HG03439 (cell line): Measurements from ENCODE around the gene MCOLN2.
"Not testable (repeated sequence)": the region's sequence is repeated elsewhere in the genome, so short reads cannot be mapped to it uniquely, and the experiment has no call there.

Experiments used
- ATAC-seq: cut with Tn5 transposase; IDR thresholded peaks from one replicate; pipeline ENCODE4 v1.9.1; 2021; ENCODE audit warnings: mild to moderate bottlenecking, moderate library complexity; ENCODE audit not compliant: unreplicated experiment

MCOLN2 gene

DNA sequence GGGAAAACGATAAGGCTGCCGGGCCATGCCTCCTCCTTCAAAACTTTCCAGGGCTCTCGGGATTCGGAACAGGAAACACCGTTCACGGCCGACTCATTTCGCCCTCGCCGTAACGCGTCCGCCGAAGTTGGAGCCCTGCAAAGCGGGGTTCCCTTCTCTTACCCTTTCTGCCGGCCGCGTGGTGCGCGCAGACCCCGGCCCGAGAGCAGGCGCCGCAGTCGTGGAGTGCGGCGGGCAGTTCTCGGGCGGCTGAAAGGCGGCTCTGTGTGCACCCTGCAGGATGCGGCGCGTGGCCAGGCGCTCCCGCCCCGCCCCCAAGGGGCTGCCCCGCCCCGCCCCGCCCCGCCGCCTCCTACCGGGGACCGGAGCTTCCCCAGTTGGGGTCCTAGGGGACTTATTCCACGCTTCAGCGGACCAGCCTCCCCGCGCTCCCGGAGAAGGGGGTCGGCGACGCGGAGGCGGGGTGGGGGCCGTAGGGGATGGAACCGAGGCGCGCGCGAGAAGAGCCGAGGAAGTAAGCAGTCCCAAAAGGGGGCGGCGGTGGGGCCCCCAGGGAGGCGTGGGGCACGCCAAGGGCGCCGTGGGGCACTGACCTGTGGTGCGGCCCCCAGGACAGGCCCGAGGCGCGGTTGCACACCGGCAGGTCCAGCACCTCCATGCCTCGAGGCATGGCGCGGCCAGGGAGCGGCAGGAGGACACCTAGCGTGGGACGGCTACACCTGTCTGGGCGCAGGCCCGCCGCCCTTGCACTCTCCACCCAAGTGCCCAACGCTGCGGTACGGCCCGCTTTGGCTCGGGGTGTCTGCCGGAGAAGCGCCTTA, at the start of gene MCOLN2:
Gene MCOLN2, minus strand, starts transcription at position 268 of the 821 bp plus-strand sequence. Its CDS starts 241 bp downstream, at position 27.
- ATAC-seq = peak; percentile 45

DNA sequence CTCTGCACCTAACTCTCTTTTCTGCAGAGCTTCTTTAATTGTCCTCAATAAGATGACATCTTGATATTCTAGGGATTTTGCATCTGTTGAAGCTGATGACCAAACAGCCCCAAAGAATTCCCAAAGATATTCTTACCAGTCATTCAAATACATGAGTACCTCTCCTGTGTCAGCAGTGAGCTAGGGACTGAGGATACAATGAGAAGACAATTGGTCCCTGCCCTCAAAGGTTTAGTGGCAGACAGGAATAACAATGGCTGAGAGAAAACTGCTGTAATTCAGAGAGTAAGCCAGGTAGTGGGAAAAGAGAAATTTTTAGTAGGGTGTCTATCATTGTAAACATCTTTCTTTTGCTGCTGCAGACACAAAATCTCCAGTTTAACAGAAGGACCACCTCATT, 45.5 kb upstream of the MCOLN2 start:
- ATAC-seq = no peak

DNA sequence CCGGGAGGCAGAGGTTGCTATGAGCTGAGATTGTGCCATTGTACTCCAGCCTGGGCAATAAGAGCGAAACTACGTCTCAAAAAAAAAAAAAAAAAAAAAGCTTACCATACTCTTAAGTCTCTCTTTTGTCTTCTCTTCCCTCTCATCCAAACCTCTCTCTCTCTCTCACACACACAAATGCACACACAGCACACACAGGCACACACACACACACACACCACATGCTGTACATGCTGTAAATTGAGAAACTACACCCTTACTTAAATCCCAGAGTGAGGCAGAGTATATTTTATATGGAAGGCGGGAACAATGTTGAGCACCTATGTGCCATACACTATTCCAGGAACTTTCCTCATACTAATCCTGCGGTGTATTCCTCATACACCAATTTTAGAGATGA, 44.9 kb upstream of the MCOLN2 start:
- ATAC-seq = no peak

DNA sequence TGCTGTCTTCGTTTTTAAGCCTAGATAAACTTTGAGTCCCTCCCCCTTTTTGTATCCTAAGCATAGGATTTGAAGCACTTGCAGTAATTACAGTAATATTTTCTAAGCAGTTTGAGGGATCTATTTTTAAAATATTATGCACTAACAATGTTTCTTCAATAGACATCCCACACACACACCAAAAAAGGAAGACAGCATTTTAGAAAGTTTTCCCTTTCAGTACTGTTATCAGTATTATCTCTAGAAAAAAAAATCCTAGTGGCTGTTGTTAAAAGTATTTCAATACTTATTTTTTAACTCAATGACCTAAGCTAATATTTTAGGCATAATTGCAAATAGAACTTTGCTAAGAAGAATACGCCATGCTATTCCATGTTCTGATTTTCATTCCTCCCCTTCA, 36.3 kb upstream of the MCOLN2 start:
- peak; percentile 46 for ATAC-seq

DNA sequence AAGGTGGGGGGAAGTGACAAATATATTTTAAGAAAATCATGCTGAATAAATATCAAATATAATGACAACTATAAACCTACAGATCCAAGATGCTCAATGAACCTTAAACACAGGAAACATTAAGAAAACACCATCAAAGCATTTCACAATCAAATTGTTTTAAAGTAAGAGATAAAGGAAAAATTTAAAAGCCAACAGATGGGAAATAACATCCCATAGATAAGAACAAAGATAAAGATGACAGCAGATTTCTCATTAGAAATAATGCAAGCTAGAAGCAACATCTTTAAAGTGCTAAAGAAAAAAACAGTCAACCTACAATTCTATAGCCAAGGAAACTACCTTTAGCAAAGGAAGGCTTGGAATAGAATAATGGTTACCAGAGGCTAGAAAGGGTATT, 33.6 kb upstream of the MCOLN2 start:
- ATAC-seq = no peak

DNA sequence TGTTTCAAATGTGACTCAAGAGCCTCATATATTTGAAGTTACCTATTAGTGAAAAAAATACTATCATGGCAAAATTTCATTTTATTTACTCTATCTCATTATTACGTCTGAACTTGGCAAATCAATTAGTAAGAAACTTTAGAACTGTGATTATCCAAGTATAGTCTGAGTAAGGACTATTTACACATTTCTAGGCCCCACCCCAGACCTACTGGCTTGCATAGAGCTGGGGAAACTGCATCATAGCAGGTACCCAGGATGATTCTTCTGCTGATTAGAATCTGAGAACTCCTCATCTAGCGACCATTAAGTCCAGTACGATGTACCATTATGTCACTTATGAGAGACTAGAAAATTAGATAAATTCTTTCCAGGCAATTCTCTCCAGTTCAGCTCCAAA, 31.2 kb upstream of the MCOLN2 start:
- no peak for ATAC-seq

DNA sequence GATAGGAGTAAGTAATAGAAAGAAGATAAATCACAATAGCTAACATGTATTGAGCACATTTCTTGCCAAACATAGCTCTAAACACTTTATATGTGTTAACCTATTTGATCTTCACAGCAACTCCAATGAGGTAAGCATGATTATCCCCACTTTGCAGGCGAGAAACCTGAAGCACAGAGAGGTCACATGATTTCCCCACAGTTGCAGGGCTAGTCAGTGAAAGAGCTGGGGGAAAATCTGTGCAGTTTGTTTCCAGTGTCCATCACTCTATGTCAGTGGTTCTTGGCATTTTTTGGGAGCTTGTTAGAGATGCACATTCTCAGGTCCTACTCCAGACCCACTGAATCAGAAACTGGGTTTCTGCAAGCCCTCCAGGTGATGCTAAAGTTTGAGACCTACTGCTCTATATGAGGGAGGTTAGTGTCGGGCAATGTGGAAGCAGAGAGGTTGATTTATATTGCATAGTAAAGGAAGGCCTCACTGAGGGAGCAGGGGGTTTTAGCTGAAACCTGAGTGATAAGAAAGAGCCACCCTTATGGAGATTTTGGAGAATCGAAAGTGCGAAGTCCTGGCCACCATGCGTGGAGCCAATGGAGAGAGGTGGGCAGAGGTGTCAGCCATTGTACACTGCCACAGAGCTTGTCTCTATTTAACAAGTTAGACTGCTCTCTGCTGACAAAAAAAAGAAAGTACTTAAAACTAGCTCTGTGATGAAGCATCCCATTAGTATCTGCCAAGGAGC, 30.5 kb upstream of the MCOLN2 start:
- ATAC-seq = peak; percentile 83

DNA sequence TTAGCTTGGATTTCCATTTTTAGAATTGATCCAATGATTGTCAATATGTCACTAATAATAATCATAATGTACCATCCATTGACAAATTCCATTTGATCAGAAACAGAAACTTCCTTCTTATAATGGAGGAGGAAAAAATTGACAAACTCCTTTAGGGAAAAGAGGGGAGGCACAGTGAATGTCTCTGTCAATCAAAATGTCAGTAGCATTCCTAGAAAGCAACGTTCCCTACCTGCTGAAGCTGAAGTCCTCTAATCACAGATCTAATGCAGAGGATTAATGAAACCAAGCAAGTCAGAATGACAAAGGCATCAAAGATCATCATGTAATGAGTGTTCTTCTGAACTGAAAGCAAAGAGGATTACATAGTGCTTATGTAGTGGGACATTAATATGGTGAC, 29.0 kb upstream of the MCOLN2 start:
- no peak for ATAC-seq

DNA sequence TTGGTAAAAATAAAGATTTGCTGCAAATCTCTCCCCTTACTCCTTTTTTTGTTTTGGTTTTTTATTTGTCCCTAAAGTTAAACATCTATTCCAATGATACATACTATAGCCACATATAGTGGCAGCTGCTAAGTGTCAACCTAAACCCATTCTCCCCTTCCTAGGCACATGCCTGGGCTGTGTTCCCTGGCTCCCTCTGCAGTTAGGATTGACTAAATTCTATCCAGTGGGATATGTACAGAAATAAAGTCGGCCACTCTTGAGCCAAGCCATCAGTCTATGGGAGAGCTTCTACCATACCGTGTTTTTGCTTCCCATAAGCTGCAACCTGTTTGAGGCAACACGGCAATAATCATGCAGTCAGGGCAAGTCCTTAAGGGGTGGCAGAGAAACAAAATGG, 27.8 kb upstream of the MCOLN2 start:
- ATAC-seq = no peak

DNA sequence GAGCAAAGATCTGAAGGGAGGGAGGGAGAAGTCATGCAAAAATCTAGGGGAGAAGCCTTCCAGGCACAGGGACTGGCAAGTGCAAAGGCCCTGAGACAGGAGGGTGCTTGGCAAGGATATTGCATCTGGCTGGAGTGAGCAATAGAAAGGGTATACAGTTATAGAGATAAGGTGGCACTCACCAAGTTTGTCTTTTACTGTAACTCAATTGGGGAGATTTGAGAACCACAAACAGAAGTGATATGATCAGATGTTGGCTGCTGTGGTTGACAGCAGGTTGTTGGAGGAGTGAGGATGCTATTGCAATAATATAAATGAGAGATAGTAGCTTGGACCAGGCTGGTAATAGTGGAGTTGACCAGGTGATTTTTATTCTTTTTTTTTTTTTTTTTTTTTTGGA, 25.8 kb upstream of the MCOLN2 start:
- no peak for ATAC-seq

DNA sequence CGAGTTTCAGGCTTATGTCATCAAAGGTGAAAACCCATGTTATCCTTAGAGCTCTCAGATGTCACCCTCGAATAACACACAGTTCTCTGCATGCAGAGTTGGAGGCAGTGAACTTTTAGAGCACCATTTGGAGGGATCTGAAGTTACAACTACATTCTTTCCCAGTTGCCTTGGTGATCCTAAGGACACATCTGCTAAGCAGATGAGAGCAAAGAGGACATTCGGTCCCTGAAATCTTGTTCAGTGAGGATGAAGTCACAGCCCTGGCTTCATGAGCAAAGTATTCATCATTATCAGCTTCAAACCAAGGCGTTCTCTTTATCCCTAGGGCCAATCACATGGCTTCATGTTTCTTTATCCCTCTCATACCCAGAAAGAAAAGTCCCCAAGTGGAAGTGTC, 23.1 kb upstream of the MCOLN2 start:
- no peak for ATAC-seq

DNA sequence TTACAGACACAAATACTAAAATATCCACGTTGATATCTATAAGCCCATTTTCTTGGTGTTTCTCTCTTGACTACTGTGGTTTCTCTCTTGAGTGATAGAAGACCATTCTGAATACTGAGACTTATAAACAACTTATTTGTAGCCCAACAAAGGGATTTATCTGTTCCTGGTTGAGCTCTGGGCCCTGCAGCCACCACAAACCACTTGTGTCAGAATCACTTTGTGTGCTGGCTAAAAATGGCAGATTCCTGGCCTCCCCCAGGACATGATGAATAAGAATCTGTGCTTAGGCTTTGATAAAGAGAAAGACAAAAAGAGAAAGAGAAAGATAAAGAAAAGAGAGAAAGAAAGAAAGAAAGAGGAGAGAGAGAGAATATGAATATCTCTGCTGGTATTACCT, 18.9 kb upstream of the MCOLN2 start:
- no peak for ATAC-seq

DNA sequence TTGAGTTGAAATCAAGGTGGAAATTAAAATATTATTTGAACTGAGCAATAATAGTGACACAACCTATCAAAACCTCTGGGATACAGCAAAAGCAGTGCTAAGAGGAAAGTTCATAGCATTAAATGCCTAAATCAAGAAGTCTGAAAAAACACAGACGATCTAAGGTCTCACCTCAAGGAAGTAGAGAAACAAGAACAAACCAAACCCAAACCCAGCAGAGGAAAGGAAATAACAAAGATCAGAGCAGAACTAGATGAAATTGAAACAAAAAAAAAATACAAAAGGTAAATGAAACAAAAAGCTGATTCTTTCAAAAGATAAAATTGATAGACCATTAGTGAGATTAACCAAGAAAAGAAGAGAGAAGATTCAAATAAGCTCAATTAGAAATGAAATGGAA, 8.7 kb upstream of the MCOLN2 start:
- ATAC-seq = not testable (repeated sequence)

DNA sequence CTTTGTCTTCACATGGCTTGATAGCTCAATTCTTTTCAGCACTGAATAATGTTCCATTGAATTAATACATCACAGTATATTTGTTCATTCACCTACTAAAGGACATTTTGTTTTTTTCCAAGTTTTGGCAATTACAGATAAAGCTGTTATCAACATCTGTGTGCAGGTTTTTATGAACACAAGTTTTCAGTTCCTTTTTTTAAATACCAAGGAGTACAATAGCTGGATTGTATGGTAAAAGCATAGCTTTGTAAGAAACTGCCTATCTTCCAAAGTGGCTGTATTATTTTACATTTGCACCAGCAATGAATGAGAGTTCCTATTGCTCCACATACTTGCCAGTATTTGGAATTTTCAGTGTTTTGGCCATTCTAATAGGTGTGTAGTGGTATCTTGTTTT, 4.8 kb upstream of the MCOLN2 start:
- ATAC-seq = no peak

DNA sequence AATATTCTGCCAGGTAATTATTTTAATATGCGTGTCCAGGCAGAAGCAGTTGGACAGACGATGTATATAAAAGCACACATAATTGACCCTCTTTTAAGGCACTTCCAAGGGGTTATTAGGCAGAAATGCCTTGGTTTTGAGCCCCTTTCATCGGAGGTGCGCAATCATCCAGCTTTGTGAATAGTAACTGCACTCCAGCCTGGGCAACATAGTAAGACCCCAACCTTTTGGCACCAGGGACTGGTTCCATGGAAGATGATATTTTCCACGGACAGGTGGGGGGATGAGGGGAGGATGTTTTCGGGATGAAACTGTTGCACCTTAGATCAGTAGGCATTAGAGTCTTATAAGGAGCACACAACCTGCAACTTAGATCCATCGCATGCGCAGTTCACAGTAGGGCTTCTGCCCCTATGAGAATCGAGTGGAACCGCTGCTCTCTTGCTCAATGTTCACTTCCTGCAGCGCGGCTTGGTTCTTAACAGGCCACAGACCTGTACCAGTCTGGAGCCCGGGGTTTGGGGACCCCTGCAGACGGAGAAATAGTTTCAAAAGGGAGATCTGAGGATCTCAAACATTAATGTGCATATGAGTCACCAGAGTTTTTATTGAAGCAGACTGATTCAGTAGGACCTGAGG, 1.8 kb upstream of the MCOLN2 start:
- no peak for ATAC-seq

DNA sequence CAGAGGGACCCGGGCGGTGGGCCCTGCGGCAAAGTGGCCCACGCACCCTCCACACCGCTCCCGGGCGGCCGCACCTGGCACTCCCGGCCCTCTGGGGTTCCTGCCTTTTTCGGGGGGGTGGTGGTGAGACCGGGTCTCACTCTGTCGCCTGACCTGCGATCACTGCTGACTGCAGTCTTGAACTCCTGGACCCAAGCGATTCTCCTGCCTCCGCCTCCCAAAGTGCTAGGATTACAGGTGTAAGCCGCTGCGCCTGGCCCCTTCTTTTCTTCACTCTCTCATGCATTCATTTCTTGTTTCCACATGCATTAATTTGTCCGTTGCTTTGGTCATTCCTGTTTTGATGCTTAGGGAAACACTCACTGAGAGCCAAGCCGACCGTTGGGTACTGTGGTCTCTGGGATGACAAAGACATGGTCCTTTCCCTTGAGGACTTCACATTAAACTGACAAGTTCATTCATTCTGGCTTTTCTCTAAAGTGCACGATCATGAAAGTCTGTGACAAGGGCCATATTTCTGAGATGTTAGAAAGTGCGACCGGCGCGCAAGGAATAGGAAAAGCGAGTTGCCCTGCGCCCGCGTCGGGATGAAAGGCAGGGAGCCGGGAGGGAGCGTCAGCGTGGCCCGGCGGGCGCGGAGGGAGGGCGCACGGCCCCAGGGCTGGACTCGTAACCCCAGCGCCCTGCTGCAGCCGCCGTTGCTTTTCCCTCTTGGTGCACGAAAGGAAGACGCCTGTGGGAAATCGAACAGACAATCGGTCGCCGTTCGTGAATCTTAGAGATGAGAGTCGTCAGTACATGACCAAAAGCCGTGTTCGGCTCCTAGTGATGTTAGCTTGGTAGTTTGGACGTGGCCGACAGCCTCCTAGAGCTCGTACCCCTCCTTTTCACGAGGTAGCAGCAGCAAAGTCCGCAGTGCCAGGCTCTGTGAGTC, 1.0 kb upstream of the MCOLN2 start:
- ATAC-seq = no peak

DNA sequence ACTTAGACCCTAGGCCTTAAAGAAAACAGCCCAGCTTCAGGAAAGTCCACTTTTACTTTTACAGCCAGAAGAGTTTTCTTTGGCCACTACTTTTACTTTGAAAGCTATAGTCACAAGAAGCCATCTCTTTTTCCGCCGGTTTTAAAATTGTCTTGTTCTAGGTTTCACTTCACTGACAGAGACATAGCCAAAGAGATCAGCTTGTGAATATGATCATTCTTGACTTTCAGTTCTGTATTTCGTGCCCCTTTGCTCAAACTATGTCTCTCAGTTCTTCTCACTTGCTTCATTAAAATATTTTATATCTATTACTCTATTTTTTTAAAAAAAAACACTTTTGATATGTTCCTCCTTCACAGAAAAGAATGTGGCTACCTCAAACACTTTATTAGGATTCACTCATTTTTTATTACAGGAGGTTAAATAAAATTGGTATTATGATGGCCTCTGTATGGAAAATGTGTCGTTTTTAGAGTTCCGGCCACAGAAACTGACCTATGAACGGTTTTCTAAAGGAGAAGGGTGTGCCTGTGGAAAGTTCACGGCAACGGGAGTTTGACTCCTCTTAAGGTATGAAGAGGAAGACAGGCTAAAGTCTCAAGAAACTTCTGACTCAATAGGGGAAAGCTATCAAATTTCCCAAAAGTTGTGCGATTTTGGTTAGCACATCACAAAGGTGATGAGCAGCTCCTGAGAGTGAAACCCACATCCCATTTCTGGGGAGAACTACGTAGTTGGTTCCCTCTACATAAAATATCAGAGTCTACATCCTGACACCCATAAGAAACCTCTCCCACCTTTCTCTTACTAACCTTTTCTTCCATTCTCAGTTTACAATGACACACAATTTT, 1.2 kb downstream of the MCOLN2 start:
- peak; percentile 49 for ATAC-seq

DNA sequence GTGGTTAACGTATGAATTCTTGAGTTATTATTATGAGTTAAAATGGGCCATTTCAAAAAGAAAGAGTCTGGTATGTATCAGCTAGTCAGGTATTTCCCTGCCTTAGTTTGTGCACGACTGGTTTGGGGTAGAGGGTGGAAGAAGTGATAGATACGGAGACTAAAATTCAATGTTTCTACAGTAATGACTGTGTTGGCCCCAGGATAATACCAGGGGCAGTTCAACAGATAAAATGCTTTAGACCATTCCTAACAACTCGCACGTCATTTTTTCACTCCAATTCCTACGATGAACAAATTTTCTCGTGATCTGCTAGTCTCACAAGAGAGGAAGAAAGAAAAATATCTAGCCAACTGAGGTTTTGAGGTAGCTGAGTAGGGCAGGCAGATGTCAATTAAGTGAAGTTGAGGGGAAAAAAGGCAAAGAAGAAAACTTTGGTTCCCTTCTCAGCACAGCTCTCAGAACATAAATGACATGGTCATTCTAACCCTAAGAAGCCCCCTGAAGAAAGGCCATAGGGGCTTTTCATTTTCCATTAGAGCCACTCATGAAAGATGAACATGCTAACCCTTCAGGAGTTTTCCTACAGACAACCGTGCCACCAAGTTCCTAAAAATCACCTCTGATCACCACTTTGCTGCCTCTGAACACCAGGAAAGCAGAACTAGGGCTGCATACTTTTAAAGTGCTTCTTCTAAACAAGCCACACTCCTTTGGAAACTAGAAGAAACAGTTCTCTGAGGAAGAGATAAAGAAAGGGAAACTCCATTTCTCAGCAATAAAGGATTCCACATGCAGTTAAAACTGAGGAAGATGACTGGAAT, 5.6 kb downstream of the MCOLN2 start:
- ATAC-seq = peak; percentile 37

DNA sequence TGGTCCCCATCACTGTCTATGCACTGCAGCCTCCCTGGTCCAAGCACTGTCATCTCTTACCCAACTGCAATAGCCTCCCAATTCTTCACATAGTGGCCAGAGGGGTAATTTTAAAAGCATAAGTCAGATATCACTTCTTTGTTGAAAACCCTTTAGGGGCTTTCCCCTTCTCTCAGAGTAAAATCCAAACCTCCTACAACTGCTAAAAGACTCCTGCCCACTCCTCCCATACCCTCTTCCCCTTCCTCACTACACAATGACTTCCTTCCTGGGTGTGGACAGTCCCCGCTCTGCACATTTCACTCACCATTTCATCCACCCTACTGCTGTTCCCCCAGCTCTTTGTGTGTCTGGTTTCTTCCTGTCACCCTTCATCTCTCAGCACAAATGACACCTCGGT, 8.3 kb downstream of the MCOLN2 start:
- peak; percentile 48 for ATAC-seq
